WTC11 (cell line): ENCODE measurements around the gene SLC35B4. TPM values are rescaled to one million over a fixed set of nuclear protein-coding genes. Genes with fewer than 3 reads are reported as not detected.

Source experiments
- ATAC-seq: fragments of 200-7000 bp; cut with Tn5 transposase; 2 replicates; pipeline ENCODE4 v1.10.0; 2021; ENCODE audit warnings: mild to moderate bottlenecking, moderate library complexity
- CTCF ChIA-PET: fragments of 300-600 bp; sonication (Branson Sonifier 250); formaldehyde crosslinking; loops from one replicate; lab custom pipeline; 2021; ENCODE audit warnings: antibody characterized with exemption; lab: Charles Lee
- POLR2A ChIA-PET: fragments of 350-600 bp; sonication (Branson Sonifier 250); formaldehyde crosslinking; loops from one replicate; lab custom pipeline; 2021; ENCODE audit warnings: antibody characterized with exemption; lab: Charles Lee
- DNase-seq: peaks from one replicate; pipeline ENCODE4 v3.0.0; 2021; ENCODE audit warnings: low spot score
- H3K27ac Mint-ChIP-seq: 2 replicates; pipeline ENCODE4 v1.8.0; 2021; ENCODE audit warnings: mixed read lengths
- H3K27me3 Mint-ChIP-seq: 2 replicates; pipeline ENCODE4 v1.8.0; 2021; ENCODE audit warnings: low read depth, mild to moderate bottlenecking, moderate library complexity, mixed read lengths
- H3K36me3 Mint-ChIP-seq: 2 replicates; pipeline ENCODE4 v1.8.0; 2021; ENCODE audit warnings: mixed read lengths
- H3K4me1 Mint-ChIP-seq: 2 replicates; pipeline ENCODE4 v1.8.0; 2022; ENCODE audit warnings: mixed read lengths
- H3K4me3 Mint-ChIP-seq: 2 replicates; pipeline ENCODE4 v1.8.0; 2021; ENCODE audit warnings: mild to moderate bottlenecking, moderate library complexity, mixed read lengths
- H3K9me3 Mint-ChIP-seq: 2 replicates; pipeline ENCODE4 v1.8.0; 2021; ENCODE audit warnings: mixed read lengths
- CREM ChIP-seq: sonication (generic); formaldehyde crosslinking; IDR thresholded peaks from 2 replicates; pipeline ENCODE4 v1.8.1; 2022; ENCODE audit warnings: mild to moderate bottlenecking, missing genetic modification reagents, moderate library complexity
- GABPB1 ChIP-seq: sonication (generic); formaldehyde crosslinking; IDR thresholded peaks from 2 replicates; pipeline ENCODE4 v1.8.1; 2023; ENCODE audit warnings: mild to moderate bottlenecking, missing genetic modification reagents
- GRHL2 ChIP-seq: fragments of 250-450 bp; sonication (Bioruptor Pico); IDR thresholded peaks from 2 replicates; pipeline ENCODE4 v1.8.0; 2022; ENCODE audit warnings: mild to moderate bottlenecking, moderate library complexity; ENCODE audit not compliant: insufficient replicate concordance, severe bottlenecking
- GTF2I ChIP-seq: fragments of 250-450 bp; sonication (Bioruptor Pico); conservative IDR thresholded peaks from 2 replicates; pipeline ENCODE4 v1.4.0; 2021; ENCODE audit warnings: mild to moderate bottlenecking
- JUN ChIP-seq: sonication (generic); formaldehyde crosslinking; IDR thresholded peaks from 2 replicates; pipeline ENCODE4 v1.8.0; 2023; ENCODE audit warnings: mild to moderate bottlenecking, missing genetic modification reagents
- MAX ChIP-seq: sonication (generic); formaldehyde crosslinking; IDR thresholded peaks from 2 replicates; pipeline ENCODE4 v1.8.0; 2022; ENCODE audit warnings: mild to moderate bottlenecking, missing genetic modification reagents
- MXD4 ChIP-seq: fragments of 250-450 bp; sonication (Bioruptor Pico); IDR thresholded peaks from 2 replicates; pipeline ENCODE4 v1.8.0; 2021; ENCODE audit warnings: mild to moderate bottlenecking, moderate library complexity, borderline replicate concordance
- ZBTB21 ChIP-seq: sonication (generic); formaldehyde crosslinking; IDR thresholded peaks from 2 replicates; pipeline ENCODE4 v1.8.1; 2023; ENCODE audit warnings: mild to moderate bottlenecking, missing genetic modification reagents, borderline replicate concordance
- ZNF138 ChIP-seq: sonication (generic); formaldehyde crosslinking; conservative IDR thresholded peaks from 2 replicates; pipeline ENCODE4 v1.8.1; 2022; ENCODE audit warnings: mild to moderate bottlenecking, moderate library complexity, missing genetic modification reagents
- ZNF219 ChIP-seq: sonication (generic); formaldehyde crosslinking; IDR thresholded peaks from 2 replicates; pipeline ENCODE4 v1.8.0; 2023; ENCODE audit warnings: missing genetic modification reagents, mild to moderate bottlenecking, borderline replicate concordance
- ZNF263 ChIP-seq: sonication (generic); formaldehyde crosslinking; IDR thresholded peaks from 2 replicates; pipeline ENCODE4 v1.8.1; 2022; ENCODE audit warnings: low read depth, mild to moderate bottlenecking, moderate library complexity, missing genetic modification reagents
- ZNF396 ChIP-seq: fragments of 250-450 bp; sonication (Bioruptor Pico); IDR thresholded peaks from 2 replicates; pipeline ENCODE4 v1.8.0; 2021; ENCODE audit warnings: mild to moderate bottlenecking, moderate library complexity, borderline replicate concordance
- ZNF423 ChIP-seq: fragments of 250-450 bp; sonication (Bioruptor Pico); IDR thresholded peaks from 2 replicates; pipeline ENCODE4 v2.1.2; 2022; ENCODE audit warnings: mild to moderate bottlenecking, moderate library complexity
- ZNF425 ChIP-seq: fragments of 250-450 bp; sonication (Bioruptor Pico); conservative IDR thresholded peaks from 2 replicates; pipeline ENCODE4 v1.9.0; 2021; ENCODE audit warnings: mild to moderate bottlenecking
- ZNF671 ChIP-seq: fragments of 250-450 bp; sonication (Bioruptor Pico); IDR thresholded peaks from 2 replicates; pipeline ENCODE4 v1.8.0; 2021; ENCODE audit warnings: mild to moderate bottlenecking
- total RNA-seq: library from RNA; stranded (reverse); gene quantifications from 3 replicates; pipeline ENCODE4 v1.2.3, GENCODE V29; 2021
- TF ChIP-seq, protein P1 (sequence below): sonication (generic); formaldehyde crosslinking; IDR thresholded peaks from 2 replicates; pipeline ENCODE4 v1.8.0; 2022; ENCODE audit warnings: mild to moderate bottlenecking, missing genetic modification reagents
- TF ChIP-seq, protein P2 (sequence below): sonication (generic); formaldehyde crosslinking; IDR thresholded peaks from 2 replicates; pipeline ENCODE4 v1.8.1; 2023; ENCODE audit warnings: mild to moderate bottlenecking, missing genetic modification reagents, moderate library complexity
- TF ChIP-seq, protein P3 (sequence below): fragments of 200-600 bp; IDR thresholded peaks from 2 replicates; pipeline ENCODE4 v1.8.0; 2022; ENCODE audit warnings: antibody characterized with exemption

The SLC35B4 gene
- total RNA-seq, 1 experiment from 2014 or later: 32.6 TPM

- TF ChIP-seq MXD4 (CRISPR knock-in tag): no peak
- no peak for TF ChIP-seq GTF2I (CRISPR knock-in tag)
- no peak for TF ChIP-seq ZBTB21 (CRISPR knock-in tag)
- TF ChIP-seq ZNF138 (CRISPR knock-in tag): no peak
- no peak for TF ChIP-seq ZNF396
- no peak for TF ChIP-seq CREM (CRISPR knock-in tag)
- TF ChIP-seq, protein P1, sequence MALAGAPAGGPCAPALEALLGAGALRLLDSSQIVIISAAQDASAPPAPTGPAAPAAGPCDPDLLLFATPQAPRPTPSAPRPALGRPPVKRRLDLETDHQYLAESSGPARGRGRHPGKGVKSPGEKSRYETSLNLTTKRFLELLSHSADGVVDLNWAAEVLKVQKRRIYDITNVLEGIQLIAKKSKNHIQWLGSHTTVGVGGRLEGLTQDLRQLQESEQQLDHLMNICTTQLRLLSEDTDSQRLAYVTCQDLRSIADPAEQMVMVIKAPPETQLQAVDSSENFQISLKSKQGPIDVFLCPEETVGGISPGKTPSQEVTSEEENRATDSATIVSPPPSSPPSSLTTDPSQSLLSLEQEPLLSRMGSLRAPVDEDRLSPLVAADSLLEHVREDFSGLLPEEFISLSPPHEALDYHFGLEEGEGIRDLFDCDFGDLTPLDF: no peak
- no peak for TF ChIP-seq GRHL2
- TF ChIP-seq ZNF671: no peak
- TF ChIP-seq GABPB1 (CRISPR knock-in tag): no peak
These were observed 14.7 kb upstream of the SLC35B4 start (continued) for GRCh38 chr7:134331393-134331792.

DNA sequence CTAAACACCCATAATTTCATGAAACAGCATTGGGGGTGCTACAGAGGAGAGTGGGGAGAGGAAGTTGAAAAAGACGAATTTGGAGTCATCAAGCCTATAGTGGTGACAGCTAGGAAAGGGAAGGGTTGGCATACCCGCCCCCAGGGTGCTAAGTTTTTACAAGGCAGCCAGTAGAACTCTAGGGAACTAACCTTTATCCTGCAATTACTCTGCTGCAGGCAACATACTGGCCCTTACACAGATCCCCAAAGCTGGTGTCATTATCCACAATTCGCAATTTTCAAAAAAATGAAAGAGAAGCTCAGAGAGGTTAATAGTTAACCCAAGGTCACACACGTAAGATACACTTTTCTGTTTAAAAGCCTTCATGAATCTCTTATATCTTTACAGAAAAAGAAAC, 14.2 kb upstream of the SLC35B4 start:
- H3K4me3 Mint-ChIP-seq: no peak overlapping the region
- POLR2A ChIA-PET: no interaction called here
- H3K27me3 Mint-ChIP-seq: peaks cover 3% of the 10 kb centered on the region; the same call in 1 of the 2 replicates
- H3K36me3 Mint-ChIP-seq: no peaks in the 10 kb centered on the region
- no peaks in the 10 kb centered on the region; the same call in 1 of the 2 replicates for H3K4me1 Mint-ChIP-seq
- no peak overlapping the region for H3K27ac Mint-ChIP-seq
- CTCF ChIA-PET: interaction anchor here (0.6 to 2.5 kb wide), 2 partner anchors 17 to 90 kb away, joined by 6 to 7 read pairs; no protein-coding TSS in a partner anchor
- peaks cover 13% of the 10 kb centered on the region for H3K9me3 Mint-ChIP-seq
- TF ChIP-seq GRHL2 (no peak), ZNF219 (CRISPR knock-in tag) (no peak), ZNF263 (no peak), MAX (CRISPR knock-in tag) (no peak), JUN (CRISPR knock-in tag) (no peak), ZNF423 (CRISPR knock-in tag) (no peak), GTF2I (CRISPR knock-in tag) (no peak), ZNF425 (no peak)
- TF ChIP-seq, protein P2, sequence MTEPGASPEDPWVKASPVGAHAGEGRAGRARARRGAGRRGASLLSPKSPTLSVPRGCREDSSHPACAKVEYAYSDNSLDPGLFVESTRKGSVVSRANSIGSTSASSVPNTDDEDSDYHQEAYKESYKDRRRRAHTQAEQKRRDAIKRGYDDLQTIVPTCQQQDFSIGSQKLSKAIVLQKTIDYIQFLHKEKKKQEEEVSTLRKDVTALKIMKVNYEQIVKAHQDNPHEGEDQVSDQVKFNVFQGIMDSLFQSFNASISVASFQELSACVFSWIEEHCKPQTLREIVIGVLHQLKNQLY (CRISPR knock-in tag): no peak
- TF ChIP-seq, protein P3, sequence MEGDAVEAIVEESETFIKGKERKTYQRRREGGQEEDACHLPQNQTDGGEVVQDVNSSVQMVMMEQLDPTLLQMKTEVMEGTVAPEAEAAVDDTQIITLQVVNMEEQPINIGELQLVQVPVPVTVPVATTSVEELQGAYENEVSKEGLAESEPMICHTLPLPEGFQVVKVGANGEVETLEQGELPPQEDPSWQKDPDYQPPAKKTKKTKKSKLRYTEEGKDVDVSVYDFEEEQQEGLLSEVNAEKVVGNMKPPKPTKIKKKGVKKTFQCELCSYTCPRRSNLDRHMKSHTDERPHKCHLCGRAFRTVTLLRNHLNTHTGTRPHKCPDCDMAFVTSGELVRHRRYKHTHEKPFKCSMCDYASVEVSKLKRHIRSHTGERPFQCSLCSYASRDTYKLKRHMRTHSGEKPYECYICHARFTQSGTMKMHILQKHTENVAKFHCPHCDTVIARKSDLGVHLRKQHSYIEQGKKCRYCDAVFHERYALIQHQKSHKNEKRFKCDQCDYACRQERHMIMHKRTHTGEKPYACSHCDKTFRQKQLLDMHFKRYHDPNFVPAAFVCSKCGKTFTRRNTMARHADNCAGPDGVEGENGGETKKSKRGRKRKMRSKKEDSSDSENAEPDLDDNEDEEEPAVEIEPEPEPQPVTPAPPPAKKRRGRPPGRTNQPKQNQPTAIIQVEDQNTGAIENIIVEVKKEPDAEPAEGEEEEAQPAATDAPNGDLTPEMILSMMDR: no peak
- TF ChIP-seq, all 79 proteins: peak for 0
- DNase-seq: no peak
- no peak for ATAC-seq
